ENCODE measurements around the gene IMPG1.

The IMPG1 gene

DNA sequence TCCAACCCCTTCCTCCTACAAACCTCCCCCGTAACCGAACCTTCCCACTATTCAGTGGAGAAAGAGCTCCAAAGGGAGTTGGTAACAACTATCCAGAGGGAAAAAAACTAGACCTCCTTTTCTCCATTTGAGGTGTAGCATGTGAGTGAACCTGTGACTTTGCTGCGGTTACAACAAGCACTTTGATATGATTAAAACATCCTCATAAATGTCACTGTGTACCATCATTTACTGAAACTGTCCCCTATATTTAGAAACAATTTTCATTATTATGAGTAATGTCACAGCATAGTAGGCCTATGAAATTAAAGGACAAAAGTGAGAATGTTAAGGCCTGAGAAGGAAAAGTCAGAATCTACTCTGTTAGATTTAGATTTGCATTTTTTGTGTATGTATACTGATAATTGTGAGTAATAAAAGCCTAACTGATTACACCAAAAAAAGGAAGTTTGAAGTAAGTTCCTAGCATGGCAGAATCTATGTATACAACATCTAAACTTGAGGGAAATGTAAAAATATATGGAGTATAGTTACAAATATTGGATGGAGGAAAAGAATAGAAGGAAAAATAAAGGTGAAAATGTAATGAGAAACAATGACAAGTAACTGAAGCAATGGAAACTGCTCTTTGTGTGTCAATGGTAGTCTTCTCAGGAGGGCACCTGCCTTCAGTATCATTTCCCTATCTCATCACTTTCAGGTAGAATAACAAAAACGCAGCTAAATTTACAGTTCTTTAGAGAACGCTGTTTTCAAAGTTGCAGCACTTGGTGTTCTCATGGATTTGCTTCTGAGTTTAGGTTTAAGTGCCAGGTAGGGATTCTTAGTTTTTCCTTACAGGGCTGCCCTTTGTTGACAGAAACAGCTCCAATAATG, 145.9 kb downstream of the IMPG1 start:
- no peak for DNase-seq (ENCODE audit: low read depth in 1 of 2, low spot score in 1 of 2)
- Histone ChIP-seq H3K4me3 (replicated peaks; ENCODE audit: insufficient read depth, low read length) (no peak overlapping the region), H3K27ac (replicated peaks) (no peak overlapping the region), H3K27me3 (ENCODE audit: insufficient read depth, poor library complexity, severe bottlenecking) (no peaks in the 10 kb centered on the region)
- TF ChIP-seq SPI1 (IDR thresholded peaks at IDR 0.05; ENCODE audit: borderline replicate concordance, low read depth): no peak
- TF ChIP-seq POLR2AphosphoS5 (IDR thresholded peaks at IDR 0.05; ENCODE audit: low read depth): no peak

DNA sequence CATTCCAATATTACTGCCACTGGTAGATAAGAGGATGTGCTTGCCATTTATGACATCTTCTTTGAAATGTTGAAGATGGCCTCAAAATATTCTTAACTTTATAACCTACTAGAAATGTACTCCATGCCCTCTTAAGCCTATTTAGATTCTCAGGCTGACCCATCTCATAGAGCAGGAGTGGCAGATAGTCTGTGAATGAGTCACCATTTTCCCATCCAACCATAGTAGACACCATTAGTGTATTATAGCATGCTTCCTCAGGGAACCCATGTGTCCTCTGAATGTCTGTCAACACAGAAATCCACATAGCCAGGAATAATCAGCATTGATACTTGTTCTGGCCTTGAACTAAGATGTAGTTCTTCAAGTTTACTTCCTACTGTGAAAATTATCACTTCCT, 150.2 kb downstream of the IMPG1 start:
- Histone ChIP-seq H3K4me3 (replicated peaks; ENCODE audit: insufficient read depth, low read length) (no peak overlapping the region), H3K27ac (replicated peaks) (no peak overlapping the region), H3K27me3 (ENCODE audit: insufficient read depth, poor library complexity, severe bottlenecking) (no peaks in the 10 kb centered on the region)
- DNase-seq (ENCODE audit: low read depth in 1 of 2, low spot score in 1 of 2): no peak
- TF ChIP-seq, protein P1, sequence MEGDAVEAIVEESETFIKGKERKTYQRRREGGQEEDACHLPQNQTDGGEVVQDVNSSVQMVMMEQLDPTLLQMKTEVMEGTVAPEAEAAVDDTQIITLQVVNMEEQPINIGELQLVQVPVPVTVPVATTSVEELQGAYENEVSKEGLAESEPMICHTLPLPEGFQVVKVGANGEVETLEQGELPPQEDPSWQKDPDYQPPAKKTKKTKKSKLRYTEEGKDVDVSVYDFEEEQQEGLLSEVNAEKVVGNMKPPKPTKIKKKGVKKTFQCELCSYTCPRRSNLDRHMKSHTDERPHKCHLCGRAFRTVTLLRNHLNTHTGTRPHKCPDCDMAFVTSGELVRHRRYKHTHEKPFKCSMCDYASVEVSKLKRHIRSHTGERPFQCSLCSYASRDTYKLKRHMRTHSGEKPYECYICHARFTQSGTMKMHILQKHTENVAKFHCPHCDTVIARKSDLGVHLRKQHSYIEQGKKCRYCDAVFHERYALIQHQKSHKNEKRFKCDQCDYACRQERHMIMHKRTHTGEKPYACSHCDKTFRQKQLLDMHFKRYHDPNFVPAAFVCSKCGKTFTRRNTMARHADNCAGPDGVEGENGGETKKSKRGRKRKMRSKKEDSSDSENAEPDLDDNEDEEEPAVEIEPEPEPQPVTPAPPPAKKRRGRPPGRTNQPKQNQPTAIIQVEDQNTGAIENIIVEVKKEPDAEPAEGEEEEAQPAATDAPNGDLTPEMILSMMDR (IDR thresholded peaks at IDR 0.05; ENCODE audit: insufficient read depth, low read length): no peak
- TF ChIP-seq SPI1 (IDR thresholded peaks at IDR 0.05; ENCODE audit: borderline replicate concordance, low read depth) (no peak), POLR2AphosphoS5 (IDR thresholded peaks at IDR 0.05; ENCODE audit: low read depth) (no peak), GABPA (IDR thresholded peaks at IDR 0.05; ENCODE audit: low read depth) (no peak)
- TF ChIP-seq, protein P2, sequence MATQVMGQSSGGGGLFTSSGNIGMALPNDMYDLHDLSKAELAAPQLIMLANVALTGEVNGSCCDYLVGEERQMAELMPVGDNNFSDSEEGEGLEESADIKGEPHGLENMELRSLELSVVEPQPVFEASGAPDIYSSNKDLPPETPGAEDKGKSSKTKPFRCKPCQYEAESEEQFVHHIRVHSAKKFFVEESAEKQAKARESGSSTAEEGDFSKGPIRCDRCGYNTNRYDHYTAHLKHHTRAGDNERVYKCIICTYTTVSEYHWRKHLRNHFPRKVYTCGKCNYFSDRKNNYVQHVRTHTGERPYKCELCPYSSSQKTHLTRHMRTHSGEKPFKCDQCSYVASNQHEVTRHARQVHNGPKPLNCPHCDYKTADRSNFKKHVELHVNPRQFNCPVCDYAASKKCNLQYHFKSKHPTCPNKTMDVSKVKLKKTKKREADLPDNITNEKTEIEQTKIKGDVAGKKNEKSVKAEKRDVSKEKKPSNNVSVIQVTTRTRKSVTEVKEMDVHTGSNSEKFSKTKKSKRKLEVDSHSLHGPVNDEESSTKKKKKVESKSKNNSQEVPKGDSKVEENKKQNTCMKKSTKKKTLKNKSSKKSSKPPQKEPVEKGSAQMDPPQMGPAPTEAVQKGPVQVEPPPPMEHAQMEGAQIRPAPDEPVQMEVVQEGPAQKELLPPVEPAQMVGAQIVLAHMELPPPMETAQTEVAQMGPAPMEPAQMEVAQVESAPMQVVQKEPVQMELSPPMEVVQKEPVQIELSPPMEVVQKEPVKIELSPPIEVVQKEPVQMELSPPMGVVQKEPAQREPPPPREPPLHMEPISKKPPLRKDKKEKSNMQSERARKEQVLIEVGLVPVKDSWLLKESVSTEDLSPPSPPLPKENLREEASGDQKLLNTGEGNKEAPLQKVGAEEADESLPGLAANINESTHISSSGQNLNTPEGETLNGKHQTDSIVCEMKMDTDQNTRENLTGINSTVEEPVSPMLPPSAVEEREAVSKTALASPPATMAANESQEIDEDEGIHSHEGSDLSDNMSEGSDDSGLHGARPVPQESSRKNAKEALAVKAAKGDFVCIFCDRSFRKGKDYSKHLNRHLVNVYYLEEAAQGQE (IDR thresholded peaks at IDR 0.05; ENCODE audit: insufficient replicate concordance, low read depth): no peak

DNA sequence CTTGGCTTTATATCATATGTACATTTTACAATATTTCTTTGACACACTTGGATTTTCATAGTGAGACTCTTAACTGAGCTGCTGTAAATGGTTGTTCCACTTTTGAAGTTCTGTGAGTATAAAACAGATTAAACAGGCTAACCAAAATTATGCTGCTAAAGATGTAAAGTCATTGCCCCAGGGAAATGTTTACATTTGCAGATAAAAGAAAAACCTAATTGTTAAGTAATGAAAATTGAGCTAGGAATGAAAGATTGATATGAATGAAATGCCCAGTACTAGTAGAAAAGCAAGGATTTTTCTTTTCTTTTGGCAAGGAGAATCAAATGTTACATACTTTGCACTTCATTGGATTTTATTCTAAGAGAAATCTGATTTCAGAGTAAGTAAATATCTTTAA, 159.4 kb downstream of the IMPG1 start:
- DNase-seq (ENCODE audit: low read depth in 1 of 2, low spot score in 1 of 2): no peak
- TF ChIP-seq, protein P2 (IDR thresholded peaks at IDR 0.05; ENCODE audit: insufficient replicate concordance, low read depth): no peak
- TF ChIP-seq POLR2AphosphoS5 (IDR thresholded peaks at IDR 0.05; ENCODE audit: low read depth) (no peak), SPI1 (IDR thresholded peaks at IDR 0.05; ENCODE audit: borderline replicate concordance, low read depth) (no peak), GABPA (IDR thresholded peaks at IDR 0.05; ENCODE audit: low read depth) (no peak)
- TF ChIP-seq, protein P1 (IDR thresholded peaks at IDR 0.05; ENCODE audit: insufficient read depth, low read length): no peak
- peaks cover 4% of the 10 kb centered on the region for H3K27me3 ChIP-seq (ENCODE audit: insufficient read depth, poor library complexity, severe bottlenecking)
- no peak overlapping the region for H3K27ac ChIP-seq (replicated peaks)
- no peak overlapping the region for H3K4me3 ChIP-seq (replicated peaks; ENCODE audit: insufficient read depth, low read length)

DNA sequence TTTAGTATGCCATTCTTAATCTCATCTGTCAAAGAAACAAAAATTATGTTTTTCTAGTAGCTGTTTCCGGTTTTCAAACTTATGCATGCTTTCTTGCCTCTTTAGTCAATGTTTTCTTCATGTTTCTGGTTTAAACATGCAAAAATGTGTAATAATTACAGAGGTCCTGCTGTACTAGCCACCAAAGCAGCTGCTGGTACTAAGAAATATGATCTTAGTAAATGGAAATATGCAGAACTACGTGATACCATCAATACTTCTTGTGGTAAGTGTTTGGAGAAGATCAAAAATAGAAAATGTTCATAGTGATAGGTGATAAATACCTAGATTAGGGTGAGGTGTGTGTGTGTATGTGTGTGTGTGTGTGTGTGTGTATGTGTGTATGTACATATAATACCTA, 165.0 kb downstream of the IMPG1 start:
- no peak for TF ChIP-seq GABPA (IDR thresholded peaks at IDR 0.05; ENCODE audit: low read depth)
- TF ChIP-seq, protein P1 (IDR thresholded peaks at IDR 0.05; ENCODE audit: insufficient read depth, low read length): no peak
- no peak for TF ChIP-seq POLR2AphosphoS5 (IDR thresholded peaks at IDR 0.05; ENCODE audit: low read depth)
- TF ChIP-seq, protein P2 (IDR thresholded peaks at IDR 0.05; ENCODE audit: insufficient replicate concordance, low read depth): no peak
- no peak for TF ChIP-seq SPI1 (IDR thresholded peaks at IDR 0.05; ENCODE audit: borderline replicate concordance, low read depth)
- DNase-seq (ENCODE audit: low read depth in 1 of 2, low spot score in 1 of 2): no peak
- Histone ChIP-seq H3K27me3 (ENCODE audit: insufficient read depth, poor library complexity, severe bottlenecking) (no peaks in the 10 kb centered on the region), H3K27ac (replicated peaks) (no peak overlapping the region), H3K4me3 (replicated peaks; ENCODE audit: insufficient read depth, low read length) (no peak overlapping the region)

Data from HL-60 (cell line).